NCI-H446 treated with DMSO at 0.1 percent for 48 hours (cell line): Measurements from ENCODE around the gene PC.
"Not testable (repeated sequence)": the region's sequence is repeated elsewhere in the genome, so short reads cannot be mapped to it uniquely, and the experiment has no call there.

Experiments used
- DNase-seq: peaks from one replicate; lab custom pipeline; 2025; lab: John Stamatoyannopoulos, UW

PC gene

GRCh38 chr11:66978717-66979116 lies 20.5 kb upstream of the PC start:
- no peak for DNase-seq

GRCh38 chr11:66978229-66978628 lies 20.0 kb upstream of the PC start:
- no peak for DNase-seq

DNA sequence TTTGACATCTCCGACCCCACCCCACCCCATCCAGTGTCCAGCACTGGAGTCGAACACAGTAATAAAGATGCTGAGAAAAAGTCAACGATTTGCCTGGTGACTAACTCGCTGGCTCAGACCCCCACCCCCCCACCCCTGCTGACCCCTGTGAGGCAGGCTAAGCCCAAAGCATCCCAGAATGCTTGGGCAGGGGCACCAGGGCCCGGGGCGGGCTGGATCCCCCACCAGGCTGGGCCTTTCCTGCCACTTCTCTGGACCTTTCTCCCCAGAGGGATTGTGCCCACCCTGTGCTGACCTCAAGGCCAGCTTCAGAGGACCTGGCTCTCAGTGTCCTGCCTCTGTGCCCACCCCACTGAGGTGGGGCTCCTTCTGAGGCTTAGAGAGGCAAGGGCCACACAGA lies 18.7 kb upstream of the PC start:
- DNase-seq, result no peak

DNA sequence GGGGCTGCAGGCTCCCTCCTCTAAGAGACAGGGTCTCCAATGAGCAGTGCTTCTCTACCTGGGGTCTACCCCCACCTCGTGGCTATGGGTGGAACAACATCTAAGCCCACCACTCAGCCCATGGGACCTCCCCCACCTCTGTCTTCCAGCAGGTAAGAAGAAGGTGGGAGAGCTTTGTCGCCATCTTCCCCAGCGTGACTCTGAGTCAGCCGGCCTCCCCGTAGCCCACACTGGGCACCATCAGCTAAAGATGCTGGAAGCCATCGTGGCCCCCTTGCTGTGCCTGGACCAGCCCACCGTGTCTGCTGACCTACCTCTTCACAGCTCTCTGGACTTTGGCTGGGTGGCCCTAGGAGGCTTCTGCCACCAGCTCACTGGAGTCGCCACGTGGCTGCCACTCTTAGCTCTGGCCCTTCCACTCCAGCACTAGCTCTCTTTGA lies 17.9 kb upstream of the PC start:
- no peak for DNase-seq

DNA sequence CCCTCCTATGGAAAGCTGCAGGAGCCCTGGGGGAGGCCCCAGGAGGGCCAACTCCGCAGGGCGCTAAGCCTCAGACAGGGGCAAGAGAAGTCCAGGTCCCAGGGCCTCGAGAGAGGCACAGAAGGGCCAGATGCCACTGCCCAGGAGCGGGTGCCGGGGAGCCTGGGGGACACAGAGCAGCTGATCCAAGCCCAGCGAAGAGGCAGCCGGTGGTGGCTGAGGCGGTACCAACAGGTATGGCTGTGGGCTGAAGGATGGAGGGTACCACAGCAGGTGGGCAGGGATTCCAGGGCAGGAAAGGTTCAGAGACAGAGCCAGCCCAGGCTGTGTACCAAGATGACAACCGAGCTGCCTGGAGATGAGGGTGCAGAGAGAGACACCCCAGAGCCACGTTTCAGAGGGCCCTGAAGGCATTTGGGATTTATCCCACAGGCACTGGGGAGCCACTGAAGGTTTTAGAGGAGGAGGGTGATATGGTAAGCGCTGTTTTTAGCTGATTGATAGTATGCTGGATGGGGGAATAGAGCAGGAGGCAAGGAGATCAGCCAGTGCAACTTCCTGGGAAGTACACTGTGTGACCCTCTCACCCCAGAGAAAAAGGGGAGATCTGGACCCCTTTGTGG lies 17.3 kb upstream of the PC start:
- DNase-seq, result no peak

DNA sequence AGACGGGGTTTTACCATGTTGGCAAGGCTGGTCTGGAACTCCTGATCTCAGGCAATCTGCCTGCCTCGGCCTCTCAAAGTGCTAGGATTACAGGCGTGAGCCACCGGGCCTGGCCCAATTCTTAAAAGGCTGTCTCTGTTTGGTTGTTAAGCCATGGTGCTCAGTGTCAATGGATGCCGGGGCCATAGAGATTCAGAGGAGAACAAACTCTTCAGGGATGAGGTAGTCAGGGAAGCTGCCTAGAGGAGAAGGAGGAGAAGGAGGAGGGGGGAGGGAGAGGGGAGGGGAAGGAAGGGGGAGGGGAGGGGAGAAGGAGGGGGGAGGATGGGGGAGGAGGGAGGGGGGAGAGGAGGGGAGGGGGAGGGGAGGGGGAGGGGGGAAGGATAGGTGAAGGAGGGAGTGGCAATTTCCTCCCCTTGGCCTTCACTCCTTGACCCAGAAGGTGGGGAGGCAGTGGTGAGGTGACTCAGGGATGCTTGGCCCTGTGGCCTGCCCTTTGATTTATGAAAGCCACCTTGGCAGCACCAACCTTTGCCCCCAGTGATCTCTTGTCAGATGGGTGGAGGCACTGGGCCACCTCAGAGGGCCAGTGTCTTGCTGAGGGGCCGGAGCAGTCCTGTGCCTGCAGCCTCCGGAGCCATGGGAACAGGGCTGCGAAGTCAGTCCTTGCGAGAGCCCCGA lies 16.7 kb upstream of the PC start, which contains the start of gene C11orf86:
TSS of gene C11orf86 (plus strand) at position 581 of the 681 bp plus-strand sequence. CDS start at position 640, 59 bp downstream.
- DNase-seq, result no peak

DNA sequence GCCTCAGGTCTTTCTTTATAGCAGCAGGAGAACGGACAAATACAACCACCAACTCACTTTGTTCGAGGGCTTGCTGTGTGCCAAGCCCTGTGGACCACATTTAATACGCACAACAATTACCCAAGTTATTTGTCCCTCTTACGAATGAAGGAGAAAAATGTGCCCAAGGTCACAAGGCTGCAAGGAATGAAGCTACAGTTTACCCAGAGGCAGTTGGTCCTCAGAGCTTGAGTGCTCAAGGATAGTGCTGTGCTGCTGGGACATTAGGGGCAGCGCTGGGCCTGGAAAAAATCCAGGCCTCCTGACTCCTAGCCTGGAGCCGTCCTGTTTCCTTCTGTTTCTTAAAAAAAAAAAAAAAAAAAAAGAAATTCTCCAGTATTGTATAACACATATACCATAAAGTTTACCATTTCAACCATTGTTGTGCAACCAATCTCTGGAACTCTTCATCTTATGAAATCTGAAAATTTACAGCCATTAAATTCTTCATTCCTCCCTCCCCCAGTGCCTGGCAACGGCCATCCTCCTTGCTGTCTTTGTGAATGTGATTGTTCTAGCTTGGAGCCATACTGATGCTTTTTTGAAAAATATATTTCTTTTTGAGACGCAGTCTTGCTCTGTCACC lies 15.9 kb upstream of the PC start:
- no peak for DNase-seq

DNA sequence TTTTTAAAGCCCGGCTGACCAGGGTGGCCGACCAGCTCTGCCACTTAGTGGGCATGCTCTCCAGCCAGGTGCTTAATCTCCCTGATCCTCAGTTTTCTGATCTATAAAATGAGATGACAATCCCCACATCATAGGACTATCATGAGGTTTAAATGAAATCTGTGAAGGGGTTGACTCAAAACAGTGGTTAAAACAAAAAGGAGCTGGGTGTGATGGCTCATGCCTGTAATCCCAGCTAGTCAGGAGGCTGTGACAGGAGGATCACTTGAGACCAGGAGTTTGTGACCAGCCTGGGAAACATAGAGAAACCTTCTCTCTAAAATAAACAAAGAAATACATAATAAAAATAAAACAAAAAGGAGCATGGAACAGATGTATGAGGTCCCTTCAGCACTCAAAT lies 13.3 kb upstream of the PC start:
- DNase-seq, result no peak

DNA sequence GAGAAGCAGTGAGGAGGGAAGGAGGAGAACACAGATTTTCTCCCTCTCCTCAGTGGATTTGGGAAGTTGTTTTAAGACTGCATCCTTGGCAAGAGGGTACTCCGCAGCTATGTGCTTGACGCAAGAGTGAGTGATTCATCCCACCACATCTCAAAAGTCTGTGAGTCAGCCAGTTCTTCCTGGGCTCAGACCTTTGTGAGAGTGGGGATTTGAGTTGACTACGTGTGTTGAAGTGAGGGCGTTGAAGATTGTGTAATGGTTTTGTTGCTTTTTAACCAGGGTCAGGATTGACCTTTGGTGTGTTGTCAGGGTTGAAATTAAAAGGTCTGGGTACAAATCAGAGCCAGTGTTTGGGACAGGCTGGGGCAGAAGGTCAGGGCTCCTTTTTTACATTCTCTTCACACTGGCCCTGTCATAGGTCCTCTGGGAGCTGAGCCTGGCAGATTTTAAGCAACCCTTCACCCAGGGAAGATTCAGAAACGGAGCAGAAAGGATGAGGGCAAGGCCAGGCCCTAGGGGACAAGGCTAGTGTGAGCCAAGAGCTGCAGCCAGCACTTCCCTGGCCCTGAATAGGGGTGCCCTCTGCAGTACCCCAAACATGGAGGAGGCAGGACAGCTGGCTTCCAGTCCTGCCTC lies 12.7 kb upstream of the PC start:
- DNase-seq, result no peak

DNA sequence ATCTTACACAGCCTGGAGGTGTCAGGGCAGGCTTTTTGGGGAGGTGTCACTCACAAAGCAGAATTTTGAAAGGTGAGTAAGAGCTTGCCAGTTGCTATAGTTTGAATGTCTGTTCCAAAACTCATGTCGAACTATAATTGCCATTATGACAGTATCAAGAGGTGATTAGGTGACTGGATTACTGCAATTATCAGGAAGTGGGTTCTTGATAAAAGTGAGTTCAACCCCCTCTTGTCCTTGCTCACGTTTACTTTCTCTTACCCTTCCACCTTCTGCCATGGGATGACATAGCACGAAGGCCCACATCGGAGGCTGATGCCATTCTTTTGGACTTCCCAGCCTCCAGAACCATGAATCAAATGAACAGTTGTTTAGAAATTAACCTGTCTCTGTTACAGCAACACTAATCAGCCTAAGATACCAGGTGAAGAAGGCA lies 12.2 kb upstream of the PC start:
- DNase-seq, result no peak

DNA sequence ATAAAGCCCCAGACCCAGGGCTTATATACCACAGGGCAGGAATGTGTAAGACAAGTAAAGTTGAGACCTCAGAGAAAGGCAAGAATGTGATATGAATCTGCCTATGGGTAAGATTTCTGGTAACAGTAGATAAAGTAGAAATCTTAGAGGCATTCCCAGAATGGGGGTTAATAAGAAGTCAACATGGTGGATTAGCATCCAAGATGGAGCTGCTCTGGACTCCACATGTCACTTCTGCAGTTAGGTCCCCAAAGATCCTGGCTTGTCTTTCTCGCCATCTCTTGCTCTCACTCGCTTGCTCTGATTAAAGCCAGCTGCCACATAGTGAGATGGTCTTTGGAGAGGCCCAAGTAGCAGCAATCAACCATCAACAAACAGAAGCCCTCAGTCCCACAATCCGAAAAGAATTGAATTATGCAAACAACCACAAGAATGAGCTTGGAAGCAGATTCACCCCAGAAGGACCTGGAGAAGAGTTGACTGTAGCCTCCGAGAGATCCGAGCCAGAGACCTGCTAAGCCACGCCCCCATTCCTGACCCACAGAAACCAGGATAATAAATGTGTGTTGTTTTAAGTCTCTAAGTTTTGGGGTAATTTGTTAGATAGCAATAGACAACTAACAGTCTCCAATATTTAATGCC lies 11.5 kb upstream of the PC start:
- no peak for DNase-seq

DNA sequence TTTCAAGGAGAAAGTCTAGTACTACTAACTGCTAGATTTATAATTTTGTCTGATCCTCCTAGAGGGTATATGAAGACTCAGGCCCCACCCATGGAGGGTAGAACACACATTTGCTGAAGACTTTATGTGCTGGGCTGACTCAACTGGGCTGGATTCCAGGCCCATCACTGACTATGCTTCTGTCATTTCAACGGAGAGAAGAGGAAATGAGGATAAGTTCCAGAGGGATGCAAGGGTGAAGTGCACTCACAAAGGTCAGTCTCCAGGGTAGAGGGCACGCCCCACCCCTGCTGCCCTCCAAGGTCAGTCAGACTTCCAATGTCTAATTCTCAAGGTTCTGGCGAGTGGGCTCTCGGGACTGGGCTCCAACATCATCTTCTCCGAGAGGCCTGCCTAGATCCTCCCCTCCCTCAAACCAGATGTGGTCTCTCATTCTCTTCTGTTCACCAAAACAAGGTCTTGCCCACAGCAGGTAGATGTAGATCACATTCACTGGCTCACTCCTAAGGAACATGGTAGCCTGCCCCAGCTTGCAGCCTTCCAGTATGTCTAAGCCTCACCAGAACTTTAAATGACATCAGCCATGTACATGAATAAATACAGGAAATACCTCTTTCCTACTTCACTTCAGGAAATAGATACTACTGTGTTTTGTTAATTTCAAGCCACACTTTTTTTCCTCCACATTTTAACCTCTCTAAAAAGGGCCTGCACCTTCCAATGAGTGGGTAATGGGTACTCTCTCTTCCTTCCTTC lies 9.7 kb upstream of the PC start:
- no peak for DNase-seq

GRCh38 chr11:66966351-66966750 lies 8.2 kb upstream of the PC start:
- no peak for DNase-seq

DNA sequence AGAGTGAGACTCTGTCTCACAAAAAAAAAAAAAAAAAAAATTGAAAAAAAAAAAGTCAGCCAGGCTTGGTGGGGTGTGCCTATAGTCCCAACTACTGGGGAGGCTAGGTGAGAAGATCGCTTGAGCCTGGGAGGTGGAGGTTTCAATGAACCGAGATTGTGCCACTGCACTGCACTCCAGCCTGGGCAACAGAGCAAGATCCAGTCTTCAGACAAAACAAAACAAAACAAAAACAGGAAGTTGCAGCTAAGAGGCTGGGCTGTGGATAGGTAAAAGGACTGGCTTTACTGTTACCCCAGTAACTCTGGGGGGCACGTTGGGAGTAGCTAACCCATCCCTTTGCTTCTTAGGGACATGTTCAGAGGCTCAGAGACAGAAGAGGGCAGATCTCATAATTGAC lies 6.3 kb upstream of the PC start:
- no peak for DNase-seq

DNA sequence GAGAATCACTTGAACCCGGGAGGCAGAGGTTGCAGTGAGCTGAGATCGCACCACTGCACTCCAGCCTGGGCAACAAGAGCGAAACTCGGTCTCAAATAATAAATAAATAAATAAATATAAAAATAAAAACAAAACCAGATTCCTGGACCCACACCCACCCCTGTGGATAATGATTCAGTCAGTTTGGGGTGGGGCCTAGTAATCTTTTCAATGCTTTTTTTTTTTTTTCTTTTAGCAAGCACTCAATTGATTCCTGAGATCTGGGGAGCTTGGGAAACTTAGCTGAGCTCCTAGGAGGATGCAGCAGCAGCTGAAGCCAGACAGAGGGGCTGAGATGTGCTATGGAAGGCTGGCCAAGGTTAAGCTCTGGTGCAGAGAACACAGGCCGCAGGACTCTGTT lies 4.6 kb upstream of the PC start:
- DNase-seq, result no peak

DNA sequence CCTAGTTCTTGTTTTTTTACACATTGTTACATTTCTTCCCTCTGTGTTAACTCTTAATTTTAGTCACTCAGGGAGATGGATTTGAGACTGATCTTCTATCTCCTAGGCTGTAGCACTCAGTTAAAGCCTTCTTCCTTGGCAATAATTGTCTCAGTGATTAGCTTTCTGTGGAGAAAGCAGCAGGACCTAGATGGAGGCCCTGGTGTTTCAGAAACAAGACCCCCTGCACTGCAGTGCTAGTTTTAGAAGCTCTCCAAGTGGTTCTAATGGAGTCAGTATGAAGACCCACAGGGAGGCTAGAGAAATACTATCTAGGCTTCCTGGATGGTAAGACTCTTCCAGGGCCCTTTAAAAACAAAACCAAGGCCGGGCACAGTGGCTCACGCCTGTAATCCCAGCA lies 4.1 kb upstream of the PC start:
- DNase-seq, result no peak

GRCh38 chr11:66961691-66962213 lies 3.6 kb upstream of the PC start:
- DNase-seq, result not testable (repeated sequence)

DNA sequence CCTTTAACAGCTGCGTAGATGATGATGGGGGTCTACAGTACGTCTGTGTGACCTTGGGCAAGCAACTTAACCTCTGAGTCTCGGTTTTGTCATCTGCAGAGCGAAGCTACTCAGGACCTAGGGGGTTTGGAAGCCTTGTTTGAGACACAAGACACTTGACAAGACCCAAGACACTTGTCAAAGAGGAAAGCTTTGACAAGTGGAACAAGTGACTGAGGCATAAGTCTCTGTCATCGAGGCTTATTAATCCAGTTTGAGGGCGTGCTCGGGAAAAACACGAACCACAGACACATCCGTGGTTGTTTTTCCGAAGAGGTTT lies 732 bp upstream of the PC start:
- DNase-seq, result no peak

- no peak for DNase-seq
These were observed 282 bp downstream of the PC start for GRCh38 chr11:66957971-66958231.

DNA sequence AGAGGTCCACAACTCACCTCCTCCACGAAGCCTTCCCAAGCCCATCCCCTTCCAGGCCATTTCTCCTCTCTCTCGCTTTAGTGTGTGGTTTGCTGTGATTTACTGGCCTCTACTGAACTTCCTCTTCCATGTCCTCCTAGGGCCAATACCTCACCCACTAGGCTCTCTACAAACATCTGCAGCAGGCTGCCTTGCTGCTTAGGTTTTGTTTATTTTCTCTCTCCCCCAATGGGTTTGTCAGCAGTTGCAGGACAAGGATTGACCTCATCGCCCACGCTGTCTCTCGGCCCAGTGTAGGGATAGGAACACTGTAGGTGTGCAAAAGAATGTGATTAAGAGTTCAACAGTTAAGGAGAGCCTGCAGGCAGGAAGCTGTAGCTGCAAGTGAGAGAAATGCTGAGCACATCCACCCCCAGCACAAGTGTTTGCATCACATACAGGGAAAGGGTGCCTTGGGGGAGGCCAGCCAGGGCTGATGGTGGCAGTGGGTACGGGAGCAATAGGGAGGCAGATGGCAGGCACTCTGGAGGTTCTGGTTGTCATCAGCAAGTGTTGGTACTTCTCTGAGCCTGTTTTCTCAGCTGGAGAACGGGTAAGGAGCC lies 1.4 kb downstream of the PC start:
- no peak for DNase-seq

DNA sequence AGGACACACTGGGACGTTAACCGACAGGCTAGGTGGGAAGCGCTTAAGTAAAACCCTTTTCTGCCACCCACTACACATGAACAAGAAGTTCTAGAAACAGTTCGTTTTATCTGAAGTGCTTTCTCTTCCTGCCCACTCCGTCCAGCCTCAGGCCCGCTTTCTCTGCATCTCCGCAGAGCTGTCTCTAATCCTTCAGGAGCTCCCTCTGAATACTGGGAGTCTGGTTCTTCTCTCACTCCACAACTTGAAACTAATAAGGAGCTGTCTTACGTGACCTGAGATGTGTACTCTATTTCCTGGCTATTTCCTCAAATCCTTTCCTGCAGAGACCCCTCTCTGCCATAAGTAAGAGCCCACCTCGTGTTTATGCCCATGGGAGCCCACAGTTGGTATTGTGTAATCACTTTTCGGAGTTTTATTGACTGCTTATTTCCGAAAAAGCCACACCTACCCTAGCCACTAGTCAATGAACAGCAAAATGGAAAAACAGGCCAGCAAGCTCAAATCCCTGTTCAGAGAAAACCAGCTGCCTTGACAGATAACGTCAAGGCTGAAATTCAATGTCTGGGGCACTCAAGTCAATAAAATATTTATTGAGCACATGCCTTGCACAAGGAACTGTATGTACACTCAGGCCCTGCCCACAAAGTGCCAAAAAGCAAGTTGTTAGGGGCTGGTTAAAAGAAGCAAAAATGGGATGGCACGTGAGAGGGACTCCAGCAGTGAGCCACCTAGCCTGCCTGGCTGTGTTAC lies 4.9 kb downstream of the PC start:
- no peak for DNase-seq
